ENCODE results near the gene SENP3. TPM values are rescaled to one million over a fixed set of nuclear protein-coding genes. Genes with fewer than 3 reads are reported as not detected.

SENP3 gene
- total and polyA plus RNA-seq, 2 experiments from 2014 or later: 1.9 to 82.5 TPM

GRCh38 chr17:7563115-7563869 is 1.6 kb downstream of the SENP3 start:
- Histone ChIP-seq H3K27me3 (replicated peaks; ENCODE audit: insufficient read depth) (no peaks in the 10 kb centered on the region), H3K36me3 (ENCODE audit: low read depth) (peaks cover 4% of the 10 kb centered on the region; the same call in 1 of the 2 replicates), H2AFZ (no peak overlapping the region), H3K4me3 (peak overlapping the region; percentile 94), H3K27ac (no peak overlapping the region), H3K9me2 (ENCODE audit: insufficient read depth) (no peaks in the 10 kb centered on the region), H3K9me3 (ENCODE audit: low read depth) (no peaks in the 10 kb centered on the region), H3F3A (ENCODE audit: insufficient read depth) (no peaks in the 10 kb centered on the region), H3K4me1 (ENCODE audit: insufficient read depth) (peaks cover 17% of the 10 kb centered on the region), H4K20me1 (ENCODE audit: insufficient read depth) (no peaks in the 10 kb centered on the region), H3K79me2 (ENCODE audit: insufficient read depth) (peaks cover 64% of the 10 kb centered on the region), H3K9ac (peak overlapping the region; percentile 86), H3K4me2 (ENCODE audit: unreplicated experiment) (peak overlapping the region; percentile 99)
- WGBS, 2 experiments (ENCODE audit: low coverage in 1 of 2, low lambda C conversion rate in 2 of 2, missing lambda C conversion rate in 2 of 2): 86 to 91% methylated on average over 26 to 30 of the region's 30 CpGs
- DNase-seq: no peak
- TF ChIP-seq EZH2 (IDR thresholded peaks at IDR 0.05; ENCODE audit: insufficient read depth, poor library complexity, severe bottlenecking) (no peak), EZH2phosphoT487 (IDR thresholded peaks at IDR 0.05; ENCODE audit: insufficient read depth, low read depth) (no peak)
- in situ Hi-C loops (cut with MboI): no loop called here

- Histone ChIP-seq H3F3A (ENCODE audit: insufficient read depth) (peaks cover 18% of the 10 kb centered on the region; the same call in 1 of the 2 replicates), H3K79me2 (ENCODE audit: insufficient read depth) (peaks cover 87% of the 10 kb centered on the region), H3K4me3 (no peak overlapping the region), H3K4me2 (ENCODE audit: unreplicated experiment) (no peak overlapping the region), H3K9me2 (ENCODE audit: insufficient read depth) (no peaks in the 10 kb centered on the region), H3K9me3 (ENCODE audit: low read depth) (no peaks in the 10 kb centered on the region), H3K27ac (no peak overlapping the region), H3K27me3 (replicated peaks; ENCODE audit: insufficient read depth) (no peaks in the 10 kb centered on the region), H3K4me1 (ENCODE audit: insufficient read depth) (peaks cover 1% of the 10 kb centered on the region), H2AFZ (no peak overlapping the region), H4K20me1 (ENCODE audit: insufficient read depth) (peaks cover 7% of the 10 kb centered on the region), H3K9ac (no peak overlapping the region), H3K36me3 (ENCODE audit: low read depth) (peaks cover 10% of the 10 kb centered on the region)
- DNase-seq: no peak
- WGBS, 2 experiments (ENCODE audit: low coverage in 1 of 2, low lambda C conversion rate in 2 of 2, missing lambda C conversion rate in 2 of 2): 73 to 74% methylated on average over 5 of the region's 5 CpGs
- TF ChIP-seq EZH2 (IDR thresholded peaks at IDR 0.05; ENCODE audit: insufficient read depth, poor library complexity, severe bottlenecking): no peak
- no peak for TF ChIP-seq EZH2phosphoT487 (IDR thresholded peaks at IDR 0.05; ENCODE audit: insufficient read depth, low read depth)
- in situ Hi-C loops (cut with MboI): no loop called here
Observed at GRCh38 chr17:7569571-7569970, 7.9 kb downstream of the SENP3 start.

- Histone ChIP-seq H3K4me1 (ENCODE audit: insufficient read depth) (peaks cover 9% of the 10 kb centered on the region), H3K9me2 (ENCODE audit: insufficient read depth) (no peaks in the 10 kb centered on the region), H3K79me2 (ENCODE audit: insufficient read depth) (peaks cover 87% of the 10 kb centered on the region), H3K4me2 (ENCODE audit: unreplicated experiment) (no peak overlapping the region), H4K20me1 (ENCODE audit: insufficient read depth) (peaks cover 15% of the 10 kb centered on the region), H3K27ac (no peak overlapping the region), H2AFZ (no peak overlapping the region), H3K4me3 (no peak overlapping the region), H3K27me3 (replicated peaks; ENCODE audit: insufficient read depth) (no peaks in the 10 kb centered on the region), H3K9me3 (ENCODE audit: low read depth) (no peaks in the 10 kb centered on the region), H3F3A (ENCODE audit: insufficient read depth) (peaks cover 25% of the 10 kb centered on the region), H3K36me3 (ENCODE audit: low read depth) (peaks cover 17% of the 10 kb centered on the region), H3K9ac (no peak overlapping the region)
- no peak for DNase-seq
- in situ Hi-C loops (cut with MboI): no loop called here
- TF ChIP-seq EZH2 (IDR thresholded peaks at IDR 0.05; ENCODE audit: insufficient read depth, poor library complexity, severe bottlenecking) (no peak), EZH2phosphoT487 (IDR thresholded peaks at IDR 0.05; ENCODE audit: insufficient read depth, low read depth) (no peak)
- WGBS, 2 experiments (ENCODE audit: low coverage in 1 of 2, low lambda C conversion rate in 2 of 2, missing lambda C conversion rate in 2 of 2): 96 to 97% methylated on average over 10 of the region's 10 CpGs
Observed at GRCh38 chr17:7570351-7570750, 8.6 kb downstream of the SENP3 start.

GRCh38 chr17:7572338-7572587 is 10.5 kb downstream of the SENP3 start:
- Histone ChIP-seq H3K36me3 (ENCODE audit: low read depth) (peaks cover 32% of the 10 kb centered on the region), H3K79me2 (ENCODE audit: insufficient read depth) (peaks cover 87% of the 10 kb centered on the region)

More at GRCh38 chr17:7572338-7572587, 10.5 kb downstream of the SENP3 start:
- Histone ChIP-seq H3F3A (ENCODE audit: insufficient read depth) (peaks cover 45% of the 10 kb centered on the region), H3K9ac (peak overlapping the region; percentile 84), H3K4me2 (ENCODE audit: unreplicated experiment) (peak overlapping the region; percentile 75), H3K4me1 (ENCODE audit: insufficient read depth) (peaks cover 22% of the 10 kb centered on the region), H4K20me1 (ENCODE audit: insufficient read depth) (peaks cover 29% of the 10 kb centered on the region), H3K9me3 (ENCODE audit: low read depth) (no peaks in the 10 kb centered on the region), H3K27me3 (replicated peaks; ENCODE audit: insufficient read depth) (no peaks in the 10 kb centered on the region), H2AFZ (peak overlapping the region; percentile 23; the same call in 1 of the 2 replicates), H3K4me3 (peak overlapping the region; percentile 81), H3K9me2 (ENCODE audit: insufficient read depth) (no peaks in the 10 kb centered on the region), H3K27ac (peak overlapping the region; percentile 73)
- TF ChIP-seq EZH2phosphoT487 (IDR thresholded peaks at IDR 0.05; ENCODE audit: insufficient read depth, low read depth) (no peak), EZH2 (IDR thresholded peaks at IDR 0.05; ENCODE audit: insufficient read depth, poor library complexity, severe bottlenecking) (no peak)
- in situ Hi-C loops (cut with MboI): no loop called here
- WGBS, 2 experiments (ENCODE audit: low coverage in 1 of 2, low lambda C conversion rate in 2 of 2, missing lambda C conversion rate in 2 of 2): 0 to 3% methylated on average over 11 of the region's 11 CpGs
- DNase-seq: no peak
